ENCODE measurements around the gene SLC32A1. TPM values are rescaled to one million over a fixed set of nuclear protein-coding genes. Genes with fewer than 3 reads are reported as not detected.

Gene SLC32A1
- total and polyA plus RNA-seq, 10 donors: not detected

- no peaks in the 10 kb centered on the region for H3K4me1 ChIP-seq
- no peaks in the 10 kb centered on the region for H3K27me3 ChIP-seq (replicated peaks in 1 of 7)
- no peak for DNase-seq
- no peak overlapping the region for H3K4me3 ChIP-seq
- peaks cover 0 to 74% (median 54%) of the 10 kb centered on the region in 6 donors for H3K36me3 ChIP-seq
- WGBS, 5 donors: 63 to 99% (median 95%) methylated on average over 2 of the region's 2 CpGs
- no peak overlapping the region for H3K27ac ChIP-seq
- peaks cover 0 to 14% (median 12%) of the 10 kb centered on the region in 8 donors for H3K9me3 ChIP-seq
- intact Hi-C loops (cut with DNase I; ENCODE audit: low total_unique reads): no loop called here
- TF ChIP-seq CTCF (IDR thresholded peaks at IDR 0.05 in 8 of 11, conservative IDR thresholded peaks at IDR 0.05 in 3 of 11) (no peak), POLR2AphosphoS5 (IDR thresholded peaks at IDR 0.05) (no peak), POLR2A (IDR thresholded peaks at IDR 0.05) (no peak)
Observed at GRCh38 chr20:38774167-38774566, 49.9 kb downstream of the SLC32A1 start.

GRCh38 chr20:38776363-38776762, 52.1 kb downstream of the SLC32A1 start:
- Histone ChIP-seq H3K9me3 (peaks cover 0 to 14% (median 12%) of the 10 kb centered on the region in 8 donors), H3K4me1 (no peaks in the 10 kb centered on the region), H3K27ac (peak overlapping the region in 1 of 8 donors; percentile 33), H3K36me3 (peaks cover 0 to 52% (median 34%) of the 10 kb centered on the region in 6 donors), H3K27me3 (replicated peaks in 1 of 7) (no peaks in the 10 kb centered on the region), H3K4me3 (peak overlapping the region in 1 of 8 donors; percentile 31)
- TF ChIP-seq CTCF (IDR thresholded peaks at IDR 0.05 in 8 of 11, conservative IDR thresholded peaks at IDR 0.05 in 3 of 11): no peak
- no peak for TF ChIP-seq POLR2A (IDR thresholded peaks at IDR 0.05)
- no peak for TF ChIP-seq POLR2AphosphoS5 (IDR thresholded peaks at IDR 0.05)
- 86 to 91% (median 90%) methylated on average over 11 of the region's 11 CpGs for WGBS, 5 donors
- intact Hi-C loops (cut with DNase I; ENCODE audit: low total_unique reads): no loop called here
- DNase-seq: no peak

Small RNA genes within 50 kb of the gene (small RNA-seq; reads per million reads assigned to genes)
- gene RF00017: 0 reads per million in 4 donors

Other genes starting within 250 kb of the SLC32A1 start
- not detected for gene ADIG, start 143.3 kb upstream of the SLC32A1 start, total RNA-seq
- gene ADIG, start 143.3 kb upstream of the SLC32A1 start, polyA plus RNA-seq: not detected
- not detected for gene ARHGAP40, start 122.7 kb upstream of the SLC32A1 start, total RNA-seq
- under 1 TPM in 1 of 3 donors, not detected in 2; 0.03 TPM for gene ARHGAP40, start 122.7 kb upstream of the SLC32A1 start, polyA plus RNA-seq
- 10 to 100 TPM in 3 of 7 donors, 1 to 10 TPM in 4; 8.4 to 12.8 (median 9.6) TPM for gene ACTR5, start 24.0 kb downstream of the SLC32A1 start, total RNA-seq
- 10 to 100 TPM in 1 of 3 donors, 1 to 10 TPM in 2; 5.6 to 10.9 (median 9.4) TPM for gene ACTR5, start 24.0 kb downstream of the SLC32A1 start, polyA plus RNA-seq
- gene PPP1R16B, start 81.2 kb downstream of the SLC32A1 start, total RNA-seq: 10 to 100 TPM; 35.7 to 66.0 (median 47.4) TPM
- gene PPP1R16B, start 81.2 kb downstream of the SLC32A1 start, polyA plus RNA-seq: 10 to 100 TPM; 16.0 to 35.0 (median 16.5) TPM
- gene FAM83D, start 201.9 kb downstream of the SLC32A1 start, total RNA-seq: 1 to 10 TPM in 5 of 7 donors, under 1 TPM in 2; 0.46 to 3.0 (median 1.5) TPM
- gene FAM83D, start 201.9 kb downstream of the SLC32A1 start, polyA plus RNA-seq: 1 to 10 TPM in 2 of 3 donors, under 1 TPM in 1; 0.76 to 1.2 (median 1.2) TPM
- 10 to 100 TPM in 6 of 7 donors, 1 to 10 TPM in 1; 9.0 to 16.4 (median 12.3) TPM for gene DHX35, start 237.9 kb downstream of the SLC32A1 start, total RNA-seq
- gene DHX35, start 237.9 kb downstream of the SLC32A1 start, polyA plus RNA-seq: 1 to 10 TPM; 4.7 to 8.1 (median 5.3) TPM

Data from spleen (tissue), 11 donors.